ENCODE data around the gene LGALS9. TPM values are rescaled to one million over a fixed set of nuclear protein-coding genes. Genes with fewer than 3 reads are reported as not detected.

The LGALS9 gene
- total RNA-seq, 4 donors from 2014 or later = 8.9 to 36.4 (median 18.0) TPM

- no peaks in the 10 kb centered on the region for H3K9me3 ChIP-seq
- H3K4me1 ChIP-seq = no peaks in the 10 kb centered on the region
- H3K27ac ChIP-seq = no peak overlapping the region
- WGBS, 2 donors = 83 to 91% methylated on average over 9 of the region's 9 CpGs
- H3K27me3 ChIP-seq = no peaks in the 10 kb centered on the region
- no peak for DNase-seq
- H3K4me3 ChIP-seq (replicated peaks in 1 of 3) = no peak overlapping the region
- peaks cover 63 to 77% of the 10 kb centered on the region in 2 donors for H3K36me3 ChIP-seq
- no peak for TF ChIP-seq CTCF (IDR thresholded peaks at IDR 0.05)
- TF ChIP-seq POLR2A (IDR thresholded peaks at IDR 0.05) = no peak
- intact Hi-C loops (cut with DNase I) = no loop called here
Measured at GRCh38 chr17:27620721-27621120, 10.3 kb upstream of the LGALS9 start.

- Histone ChIP-seq H3K4me3 (replicated peaks in 1 of 3) (no peak overlapping the region), H3K36me3 (peaks cover 55 to 75% of the 10 kb centered on the region in 2 donors), H3K27me3 (no peaks in the 10 kb centered on the region), H3K4me1 (no peaks in the 10 kb centered on the region), H3K27ac (no peak overlapping the region), H3K9me3 (no peaks in the 10 kb centered on the region)
- DNase-seq = no peak
- TF ChIP-seq CTCF (IDR thresholded peaks at IDR 0.05) (no peak), POLR2A (IDR thresholded peaks at IDR 0.05) (no peak)
- intact Hi-C loops (cut with DNase I) = no loop called here
- 91 to 94% methylated on average over 4 of the region's 4 CpGs for WGBS, 2 donors
Measured at GRCh38 chr17:27621536-27621935, 9.5 kb upstream of the LGALS9 start.

- Histone ChIP-seq H3K27me3 (no peaks in the 10 kb centered on the region), H3K36me3 (peaks cover 52 to 70% of the 10 kb centered on the region in 2 donors), H3K27ac (no peak overlapping the region), H3K9me3 (no peaks in the 10 kb centered on the region), H3K4me1 (no peaks in the 10 kb centered on the region), H3K4me3 (replicated peaks in 1 of 3) (no peak overlapping the region)
- TF ChIP-seq CTCF (IDR thresholded peaks at IDR 0.05) = no peak
- no peak for TF ChIP-seq POLR2A (IDR thresholded peaks at IDR 0.05)
- no peak for DNase-seq
- 88 to 90% methylated on average over 10 of the region's 10 CpGs for WGBS, 2 donors
- intact Hi-C loops (cut with DNase I) = no loop called here
Measured at GRCh38 chr17:27621942-27622559, 8.9 kb upstream of the LGALS9 start.

DNA sequence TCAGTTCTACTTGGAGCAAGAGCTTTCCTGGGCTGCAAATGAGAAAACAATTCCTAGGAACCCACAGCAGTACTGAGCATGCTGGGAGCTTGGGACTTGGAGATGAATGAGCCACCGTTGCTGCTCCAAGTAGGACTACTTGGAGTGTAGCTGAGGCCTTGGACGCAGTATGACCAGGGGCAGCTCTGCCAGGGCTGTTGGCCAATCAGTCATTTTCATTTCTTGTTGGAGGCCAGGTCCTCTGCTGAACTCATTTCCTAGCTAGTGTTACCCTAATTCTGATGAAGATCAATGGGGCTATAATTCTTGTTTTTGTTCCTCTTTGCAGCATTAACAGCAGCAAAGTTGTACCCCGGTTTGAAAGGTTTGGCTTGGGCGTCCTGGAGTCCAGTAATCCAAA is 8.0 kb upstream of the LGALS9 start:
- Histone ChIP-seq H3K27ac (no peak overlapping the region), H3K27me3 (no peaks in the 10 kb centered on the region), H3K36me3 (peaks cover 43 to 60% of the 10 kb centered on the region in 2 donors), H3K9me3 (no peaks in the 10 kb centered on the region), H3K4me1 (no peaks in the 10 kb centered on the region), H3K4me3 (replicated peaks in 1 of 3) (no peak overlapping the region)
- TF ChIP-seq POLR2A (IDR thresholded peaks at IDR 0.05) = no peak
- TF ChIP-seq CTCF (IDR thresholded peaks at IDR 0.05) = no peak
- DNase-seq = no peak
- 57 to 88% methylated on average over 4 of the region's 4 CpGs for whole genome bisulfite sequencing, 2 donors
- intact Hi-C loops (cut with DNase I) = no loop called here

- intact Hi-C loops (cut with DNase I) = no loop called here
- H3K27me3 ChIP-seq = no peaks in the 10 kb centered on the region
- 79 to 93% methylated on average over 6 of the region's 6 CpGs for WGBS, 2 donors
- peaks cover 37 to 54% of the 10 kb centered on the region in 2 donors for H3K36me3 ChIP-seq
- H3K4me1 ChIP-seq = no peaks in the 10 kb centered on the region
- TF ChIP-seq POLR2A (IDR thresholded peaks at IDR 0.05) (no peak), CTCF (IDR thresholded peaks at IDR 0.05) (no peak)
- H3K27ac ChIP-seq = no peak overlapping the region
- no peak overlapping the region for H3K4me3 ChIP-seq (replicated peaks in 1 of 3)
- DNase-seq = no peak
- H3K9me3 ChIP-seq = no peaks in the 10 kb centered on the region
Measured at GRCh38 chr17:27623614-27624013, 7.4 kb upstream of the LGALS9 start.
